SK-N-MC (cell line): ENCODE measurements around the gene LSM4.

ENCODE experiments used
- EZH2 ChIP-seq: fragments of 200-600 bp; sonication (generic); IDR thresholded peaks from one replicate; pipeline ENCODE4 v1.6.1; 2017; ENCODE audit warnings: antibody characterized with exemption
- POLR2AphosphoS5 ChIP-seq: IDR thresholded peaks from 2 replicates; pipeline ENCODE4 v1.6.1; 2012; ENCODE audit warnings: mild to moderate bottlenecking, low read depth, low read length, borderline replicate concordance

GRCh38 chr19:18264137-18264854 lies 58.6 kb downstream of the LSM4 start:
- TF ChIP-seq EZH2, result no peak
- no peak for TF ChIP-seq POLR2AphosphoS5
